MV-4-11 (cell line): ENCODE measurements around the gene GRK5.
A peak's percentile ranks its signal among the peaks of the same experiment; 100 is the strongest.

Experiments
- DNase-seq: peaks from one replicate; lab custom pipeline; 2025; lab: John Stamatoyannopoulos, UW

The GRK5 gene

GRCh38 chr10:119406601-119407253 is 199.4 kb downstream of the GRK5 start:
- DNase-seq: peak; percentile 81

GRCh38 chr10:119407254-119407777 is 199.9 kb downstream of the GRK5 start:
- DNase-seq: peak; percentile 90

- DNase-seq: no peak
Measured at GRCh38 chr10:119408072-119408471, 200.7 kb downstream of the GRK5 start.

- no peak for DNase-seq
Measured at GRCh38 chr10:119408969-119409371, 201.6 kb downstream of the GRK5 start.

DNA sequence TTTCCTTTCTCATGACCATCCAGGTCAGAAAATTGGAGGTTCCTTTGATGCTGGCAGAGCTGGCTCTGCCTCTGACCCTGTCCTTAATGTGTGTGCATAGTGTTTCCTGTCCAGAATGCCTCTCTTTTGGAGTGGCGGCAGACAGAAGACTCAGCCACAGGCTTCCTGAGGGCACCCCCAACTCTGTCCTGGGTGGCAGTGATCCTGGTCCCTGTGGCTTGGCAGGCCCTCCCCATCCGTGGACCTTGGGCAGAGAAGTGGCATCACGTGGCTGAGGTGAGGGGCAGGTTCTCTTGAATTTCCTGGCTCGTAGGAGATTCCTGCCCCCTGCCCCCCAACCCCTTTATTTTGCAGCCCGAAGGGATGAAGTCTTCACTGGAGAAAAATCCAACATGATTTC is 202.0 kb downstream of the GRK5 start:
- no peak for DNase-seq

GRCh38 chr10:119409906-119410305 is 202.5 kb downstream of the GRK5 start:
- no peak for DNase-seq

GRCh38 chr10:119410361-119411116 is 203.2 kb downstream of the GRK5 start:
- DNase-seq: no peak

DNA sequence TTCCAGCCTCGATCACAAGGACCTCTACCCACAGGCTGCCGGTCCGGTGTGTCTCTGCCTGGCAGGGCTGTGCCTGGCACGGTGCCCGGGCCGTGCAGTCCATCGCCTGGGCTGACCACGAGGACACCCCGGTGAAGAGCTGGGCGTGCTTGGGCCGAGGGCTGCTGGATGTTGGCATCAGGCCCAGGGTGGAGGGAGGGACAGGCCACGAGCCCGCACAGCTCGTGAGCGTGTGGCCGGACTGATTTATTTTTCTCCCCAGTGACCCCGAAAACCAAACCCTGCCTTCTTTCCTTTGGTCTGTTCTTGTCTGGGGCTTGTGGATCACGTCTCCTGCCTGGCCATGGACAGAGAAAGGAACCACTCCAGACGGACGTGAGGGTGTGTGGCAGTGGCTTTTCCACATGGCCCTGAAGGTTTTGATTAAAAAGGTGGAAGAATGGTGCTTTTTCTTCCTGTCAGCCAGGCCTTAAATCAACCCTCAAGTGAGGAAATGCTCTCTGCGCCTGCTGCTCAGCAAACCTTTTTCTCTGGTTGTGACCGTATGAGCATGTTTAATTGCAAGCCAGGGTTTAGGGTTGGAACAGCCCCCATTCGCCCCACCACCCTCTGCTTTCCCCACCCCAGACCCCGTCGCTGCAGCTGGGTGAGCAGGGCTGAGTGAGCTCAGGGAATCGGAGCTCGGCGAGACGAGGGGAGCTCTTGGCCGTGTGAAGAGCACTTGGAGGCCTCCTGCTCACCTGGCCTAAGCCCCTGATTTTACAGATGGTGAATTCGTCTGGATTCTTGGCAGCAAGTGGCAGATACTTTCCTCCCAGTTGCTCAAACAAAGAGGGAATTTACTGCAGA is 205.1 kb downstream of the GRK5 start:
- DNase-seq: no peak

DNA sequence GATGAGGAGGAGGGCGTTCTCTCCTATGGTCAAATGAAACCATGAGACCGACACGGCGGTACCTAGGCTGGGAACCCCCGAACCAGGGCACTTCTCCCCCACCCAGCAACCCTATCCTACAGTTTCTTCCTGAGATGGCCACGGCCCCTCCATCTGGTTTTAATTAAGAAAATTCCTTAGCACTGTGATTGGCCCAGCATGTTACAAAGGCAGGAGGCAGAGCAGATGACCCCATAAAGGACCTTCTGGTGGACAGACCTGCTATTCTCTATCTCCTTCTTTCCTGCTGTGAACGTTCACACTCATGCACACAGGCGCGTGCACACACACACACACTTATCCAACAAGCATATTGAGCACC is 205.7 kb downstream of the GRK5 start:
- no peak for DNase-seq

GRCh38 chr10:119413471-119414080 is 206.2 kb downstream of the GRK5 start:
- no peak for DNase-seq

GRCh38 chr10:119414081-119414611 is 206.8 kb downstream of the GRK5 start:
- no peak for DNase-seq

- DNase-seq: no peak
Measured at GRCh38 chr10:119415121-119415520, 207.8 kb downstream of the GRK5 start.

DNA sequence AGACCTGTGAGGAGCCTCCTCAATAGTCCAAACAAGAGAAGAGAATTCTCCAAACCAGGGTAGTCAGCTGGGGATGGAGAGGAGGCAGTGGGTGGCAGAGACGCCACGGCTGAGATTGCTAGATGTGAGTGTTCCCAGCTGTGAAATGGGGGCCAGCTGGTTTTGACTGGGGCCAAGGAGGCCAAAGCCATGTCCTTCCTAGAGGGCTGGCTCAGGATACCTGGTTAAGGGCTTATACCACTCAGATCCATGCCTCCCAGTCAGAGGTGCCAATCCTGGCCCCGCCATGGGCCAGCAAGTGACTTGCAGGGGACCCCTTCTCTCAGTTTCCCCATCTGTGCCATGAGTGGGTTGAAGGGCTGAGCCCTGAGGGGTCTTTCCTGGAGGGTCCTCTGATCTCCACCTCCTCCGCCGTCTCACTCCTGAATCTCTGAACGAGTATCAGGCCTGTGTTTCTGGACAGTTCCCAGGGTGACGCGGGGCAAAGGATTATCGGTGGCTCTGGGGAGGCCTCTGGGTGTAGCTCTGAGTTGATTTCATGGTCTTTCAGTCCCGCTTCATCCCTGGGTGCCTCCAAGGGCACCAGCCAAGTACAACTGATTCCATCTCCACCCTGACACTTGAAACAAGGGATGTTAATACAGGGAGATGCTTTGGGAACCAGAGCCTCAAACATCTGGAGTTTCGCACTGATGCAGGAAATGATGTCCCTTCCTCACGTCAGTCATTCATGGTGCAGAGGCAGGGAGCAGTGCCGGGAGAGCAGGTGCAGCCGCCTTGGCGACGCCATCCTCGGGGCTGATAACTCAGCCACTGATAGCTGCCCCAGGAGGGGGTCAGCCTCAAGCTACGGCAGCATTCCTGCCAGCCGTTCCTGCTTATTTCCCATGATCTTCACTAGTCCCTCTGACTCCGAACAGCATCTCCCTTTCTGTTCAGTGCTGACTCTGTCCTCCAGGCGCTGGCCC is 208.4 kb downstream of the GRK5 start:
- DNase-seq: no peak

DNA sequence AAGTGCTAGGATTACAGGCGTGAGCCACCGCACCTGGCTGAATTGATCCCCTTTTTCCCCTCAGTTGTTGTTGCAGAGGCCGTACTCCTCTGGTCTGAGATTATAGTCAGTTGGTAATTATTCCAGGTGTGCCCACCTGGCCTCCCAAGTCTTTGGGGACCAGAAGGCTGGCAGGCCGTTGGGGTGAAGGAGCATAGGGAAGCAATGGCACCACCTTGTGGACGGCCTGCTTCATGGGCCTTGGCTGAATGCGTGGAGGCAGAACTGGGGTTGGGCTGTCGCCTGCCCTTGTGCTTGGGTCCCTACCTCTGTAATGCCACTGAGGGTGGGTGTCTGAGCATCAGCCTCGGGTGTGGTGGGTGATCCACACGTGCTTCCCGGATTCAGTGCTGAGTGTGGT is 209.5 kb downstream of the GRK5 start:
- DNase-seq: peak; percentile 44

DNA sequence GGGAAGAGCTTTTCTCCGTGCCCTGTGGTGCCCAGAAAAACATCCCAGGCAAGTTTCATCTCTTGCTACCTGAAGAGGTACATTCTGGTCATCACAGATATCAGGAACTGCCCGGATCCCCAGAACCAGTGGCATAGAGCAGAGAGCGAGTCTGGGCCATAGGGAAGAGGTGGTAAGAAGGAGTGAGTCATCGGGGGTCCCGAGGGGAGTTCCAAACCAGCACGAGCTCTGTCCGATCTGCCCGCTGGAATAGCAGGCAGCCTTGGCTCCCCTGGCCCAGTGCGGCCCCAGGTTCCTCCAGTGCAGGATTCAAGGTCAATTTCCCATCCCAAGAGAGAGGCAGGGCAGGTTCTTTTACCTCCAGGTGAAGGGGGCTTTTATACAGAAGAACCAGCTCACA is 210.5 kb downstream of the GRK5 start:
- DNase-seq: no peak

- no peak for DNase-seq
Measured at GRCh38 chr10:119418362-119418761, 211.0 kb downstream of the GRK5 start.

DNA sequence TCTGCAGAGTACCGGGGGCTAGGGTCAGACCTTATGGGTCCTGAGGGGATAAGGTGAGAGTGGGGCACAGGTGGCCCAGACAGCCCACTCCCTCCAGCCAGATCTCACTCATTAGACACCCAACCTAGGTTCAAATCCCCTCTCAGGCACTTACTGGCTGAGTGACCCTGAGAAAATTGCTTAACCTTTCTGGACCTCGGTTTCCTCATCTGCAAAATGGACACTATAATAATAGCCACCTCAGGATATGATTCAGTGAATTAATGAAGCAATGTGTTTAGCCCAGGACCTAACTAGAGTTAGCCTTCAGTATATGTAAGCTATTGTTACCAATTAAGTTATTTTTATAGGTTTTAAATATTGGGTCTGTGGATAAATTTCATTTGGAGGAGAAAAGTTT is 212.6 kb downstream of the GRK5 start:
- DNase-seq: no peak

DNA sequence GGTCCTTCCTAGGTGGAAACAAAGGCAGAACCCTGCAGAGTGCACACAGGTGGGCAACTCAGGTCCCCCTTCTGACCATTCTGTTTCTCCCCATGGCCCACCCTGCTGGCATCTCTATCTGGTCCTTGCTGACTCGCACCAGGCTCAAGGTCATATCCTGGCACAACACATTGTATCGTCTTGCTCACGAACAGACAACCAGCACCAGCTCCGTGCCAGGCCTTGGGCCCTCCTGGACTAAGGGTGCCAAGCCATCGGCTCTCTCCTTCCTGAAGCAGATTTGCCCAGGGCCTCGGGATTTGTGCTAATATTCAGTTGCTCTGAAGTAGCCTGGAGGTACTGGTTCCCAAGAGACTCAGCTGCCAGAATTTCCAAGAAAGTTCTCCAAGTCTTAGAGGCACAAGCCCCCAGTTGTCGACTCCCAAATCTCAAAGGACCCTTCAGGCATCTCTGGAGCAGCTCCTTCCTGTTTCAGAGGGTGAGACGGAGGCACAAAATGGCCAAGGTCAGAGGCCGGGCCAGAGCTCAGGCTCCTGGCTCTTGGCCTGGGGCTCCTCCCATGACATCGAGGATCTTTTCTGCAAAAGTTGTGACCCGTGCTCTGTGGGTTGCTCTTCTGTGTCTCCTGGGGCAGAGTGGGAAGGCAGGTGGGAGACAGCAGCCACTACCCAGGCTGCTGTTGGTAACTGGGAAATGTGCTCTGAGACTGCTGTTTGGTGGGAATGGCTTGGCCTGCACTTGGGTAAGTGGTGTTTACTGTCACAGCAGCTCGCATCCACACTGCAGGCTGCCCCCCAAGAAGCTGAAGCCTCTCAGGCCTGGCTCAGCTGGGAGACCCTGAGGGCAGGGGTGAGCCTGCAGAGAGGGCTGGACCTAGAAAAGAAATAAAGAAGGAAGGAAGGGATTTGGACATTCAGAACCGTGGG is 213.8 kb downstream of the GRK5 start:
- no peak for DNase-seq

DNA sequence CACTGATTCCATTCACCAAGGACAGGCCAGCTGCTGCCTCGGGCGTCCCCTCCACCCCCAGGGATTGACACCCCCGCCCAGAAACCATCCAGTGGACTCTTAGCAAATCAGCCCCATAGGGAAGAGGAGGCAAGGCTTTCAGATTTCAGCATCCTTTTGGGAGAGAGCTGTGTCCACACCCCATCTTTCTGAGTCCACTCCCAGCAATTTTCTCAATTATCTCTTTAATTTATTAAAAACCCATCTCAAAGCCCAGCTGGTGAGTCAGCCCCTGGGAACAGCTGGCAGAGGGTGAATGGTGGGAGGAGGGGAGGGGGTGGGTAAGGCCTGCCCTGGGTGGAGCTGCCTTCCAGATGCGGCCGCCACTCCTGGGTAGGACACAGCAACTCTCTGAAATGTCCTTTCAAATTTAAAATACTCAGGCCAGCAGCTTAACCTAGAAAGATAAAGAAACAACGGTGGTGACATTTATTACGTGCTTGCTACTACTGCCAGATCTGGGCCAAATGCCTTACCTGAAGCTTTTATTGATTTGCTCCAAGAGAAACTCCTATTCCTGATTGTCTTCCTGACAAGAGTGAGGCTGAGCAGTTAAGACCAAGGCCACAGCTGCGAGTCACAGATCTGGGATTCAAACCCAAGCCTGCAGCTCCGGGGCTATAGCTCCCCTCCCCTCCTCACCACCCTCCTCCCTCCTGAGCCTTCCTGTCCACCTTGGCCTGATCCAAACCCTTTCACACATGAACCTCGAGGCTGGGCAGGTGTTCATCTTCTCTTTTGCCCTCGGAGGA is 214.7 kb downstream of the GRK5 start:
- no peak for DNase-seq
